SK-N-SH (cell line): ENCODE measurements around the gene MZT1. TPM values are rescaled to one million over a fixed set of nuclear protein-coding genes. Genes with fewer than 3 reads are reported as not detected.
A peak's percentile ranks its signal among the peaks of the same experiment; 100 is the strongest.

Source experiments
- CTCF ChIA-PET: fragments of 300-600, 350-600 bp; formaldehyde crosslinking; extraction: SDS; loops from one replicate; lab custom pipeline; 2021; lab: Yijun Ruan, JAX
- POLR2A ChIA-PET: fragments of 350-600 bp; sonication (Branson Sonifier 250); formaldehyde crosslinking; extraction: SDS; loops from one replicate; lab custom pipeline; 2020; ENCODE audit warnings: antibody characterized with exemption, inconsistent platforms; lab: Yijun Ruan, JAX
- DNase-seq: peaks from one replicate; pipeline ENCODE4 v3.0.0; 2012
- H2AFZ ChIP-seq: fragments of 200-600 bp; sonication (generic); 2 replicates; pipeline ENCODE4 v1.8.1; 2016; ENCODE audit warnings: antibody characterized with exemption, mild to moderate bottlenecking, low read depth
- H3F3A ChIP-seq: fragments of 200-600 bp; sonication (generic); replicated peaks from 2 replicates; pipeline ENCODE3; 2016; ENCODE audit warnings: antibody characterized with exemption, mild to moderate bottlenecking; ENCODE audit not compliant: insufficient read depth
- H3K27ac ChIP-seq, 2 experiments: fragments of 200-500 bp in 1 of 2; fragments of 200-600 bp in 1 of 2; sonication (Bioruptor generic) in 1 of 2; sonication (generic), shearing (Covaris generic) in 1 of 2; 2 replicates each; pipeline versions ENCODE4 v1.5.1 to v1.6.1; 2014 to 2016; ENCODE audit warnings: low read depth in 2 of 2, inconsistent platforms in 1 of 2, low read length in 1 of 2, mild to moderate bottlenecking in 1 of 2, mixed read lengths in 1 of 2
- H3K27me3 ChIP-seq: fragments of 200-600 bp; sonication (generic), shearing (Covaris generic); 2 replicates; pipeline ENCODE4 v1.6.1; 2016; ENCODE audit warnings: mixed run types; ENCODE audit not compliant: insufficient read depth
- H3K36me3 ChIP-seq, 2 experiments: fragments of 200-500 bp in 1 of 2; fragments of 200-600 bp in 1 of 2; sonication (Bioruptor generic) in 1 of 2; sonication (generic) in 1 of 2; replicated peaks in 1 of 2; 2 replicates each; pipeline versions ENCODE3 to v1.5.1; 2014 to 2016; ENCODE audit warnings: low read length in 1 of 2, mild to moderate bottlenecking in 1 of 2; ENCODE audit not compliant: insufficient read depth in 2 of 2, control insufficient read depth in 1 of 2
- H3K4me1 ChIP-seq, 2 experiments: fragments of 200-500 bp in 1 of 2; fragments of 200-600 bp in 1 of 2; sonication (Bioruptor generic) in 1 of 2; sonication (generic), shearing (Covaris generic) in 1 of 2; 2 replicates each; pipeline versions ENCODE4 v1.5.1 to v1.6.1; 2014 to 2016; ENCODE audit warnings: low read depth in 1 of 2, low read length in 1 of 2, mixed run types in 1 of 2; ENCODE audit not compliant: insufficient read depth in 2 of 2, control insufficient read depth in 1 of 2
- H3K4me2 ChIP-seq: fragments of 200-600 bp; sonication (generic), shearing (Covaris generic); 2 replicates; pipeline ENCODE4 v1.6.1; 2017; ENCODE audit warnings: mixed run types
- H3K4me3 ChIP-seq, 2 experiments: fragments of 200-500 bp in 1 of 2; fragments of 200-600 bp in 1 of 2; sonication (Bioruptor generic) in 1 of 2; sonication (generic), shearing (Covaris generic) in 1 of 2; 2 replicates each; pipeline versions ENCODE4 v1.5.1 to v1.8.1; 2014 to 2016; ENCODE audit warnings: low read depth in 2 of 2, inconsistent platforms in 1 of 2, low read length in 1 of 2, mild to moderate bottlenecking in 1 of 2, mixed read lengths in 1 of 2, moderate library complexity in 1 of 2
- H3K79me2 ChIP-seq: fragments of 200-600 bp; sonication (generic); 2 replicates; pipeline ENCODE4 v1.8.1; 2017; ENCODE audit warnings: mild to moderate bottlenecking; ENCODE audit not compliant: insufficient read depth
- H3K9ac ChIP-seq: fragments of 200-600 bp; sonication (generic); 2 replicates; pipeline ENCODE4 v1.6.1; 2017; ENCODE audit warnings: mixed run types
- H3K9me2 ChIP-seq: fragments of 200-600 bp; sonication (generic); 2 replicates; pipeline ENCODE4 v1.6.1; 2017; ENCODE audit warnings: mixed run types
- H3K9me3 ChIP-seq: fragments of 200-600 bp; sonication (generic); 2 replicates; pipeline ENCODE4 v1.6.1; 2017; ENCODE audit warnings: mixed run types, mild to moderate bottlenecking, moderate library complexity
- H4K20me1 ChIP-seq: fragments of 200-600 bp; sonication (generic); 2 replicates; pipeline ENCODE4 v1.6.1; 2017; ENCODE audit warnings: mild to moderate bottlenecking, mixed run types; ENCODE audit not compliant: insufficient read depth
- ELF1 ChIP-seq: IDR thresholded peaks from 2 replicates; pipeline ENCODE4 v1.4.0; 2012
- EP300 ChIP-seq, 2 experiments: IDR thresholded peaks; 2 replicates each; pipeline versions ENCODE4 v1.4.0 to v1.6.1; 2012; ENCODE audit warnings: borderline replicate concordance in 1 of 2, low read depth in 1 of 2, low read length in 1 of 2
- EZH2phosphoT487 ChIP-seq: fragments of 200-600 bp; sonication (generic); IDR thresholded peaks from 2 replicates; pipeline ENCODE4 v1.6.1; 2017; ENCODE audit warnings: low read depth, mixed run types, mild to moderate bottlenecking, antibody characterized with exemption, moderate library complexity, borderline replicate concordance
- FOSL2 ChIP-seq: IDR thresholded peaks from 2 replicates; pipeline ENCODE4 v1.4.0; 2012; ENCODE audit warnings: low read depth, mild to moderate bottlenecking, moderate library complexity, borderline replicate concordance
- FOXJ3 ChIP-seq: sonication (generic); formaldehyde crosslinking; IDR thresholded peaks from 2 replicates; pipeline ENCODE4 v1.5.1; 2020; ENCODE audit warnings: mild to moderate bottlenecking, missing genetic modification reagents
- IRF3 ChIP-seq: fragments of 150-350 bp; IDR thresholded peaks from 2 replicates; pipeline ENCODE4 v1.6.1; 2016; ENCODE audit warnings: mild to moderate bottlenecking, low read depth, low read length
- JUND ChIP-seq: IDR thresholded peaks from 2 replicates; pipeline ENCODE4 v1.4.0; 2012
- MAX ChIP-seq: IDR thresholded peaks from 2 replicates; pipeline ENCODE4 v1.4.0; 2012; ENCODE audit warnings: low read depth
- MEF2A ChIP-seq: IDR thresholded peaks from 2 replicates; pipeline ENCODE4 v1.4.0; 2012; ENCODE audit warnings: low read depth, borderline replicate concordance
- MXI1 ChIP-seq: IDR thresholded peaks from 2 replicates; pipeline ENCODE4 v1.6.1; 2012; ENCODE audit warnings: mild to moderate bottlenecking, low read depth, low read length, improper control_type of control experiment
- NFIC ChIP-seq: IDR thresholded peaks from 2 replicates; pipeline ENCODE4 v1.4.0; 2012; ENCODE audit warnings: borderline replicate concordance
- SIN3A ChIP-seq: IDR thresholded peaks from 2 replicates; pipeline ENCODE4 v1.6.1; 2012; ENCODE audit warnings: low read depth, mild to moderate bottlenecking, low read length, moderate library complexity, borderline replicate concordance
- TAF1 ChIP-seq: IDR thresholded peaks from 2 replicates; pipeline ENCODE4 v1.6.1; 2012; ENCODE audit warnings: low read depth, mild to moderate bottlenecking, low read length, moderate library complexity, borderline replicate concordance
- whole genome bisulfite sequencing: methylation state at CpG from one replicate; pipeline ENCODE4 v1.1.6; 2017; ENCODE audit warnings: low lambda C conversion rate; 5-methylcytosine and 5-hydroxymethylcytosine counted together
- polyA plus RNA-seq, 3 experiments: library from polyadenylated mRNA; depleted of rRNA; stranded (reverse); fragments of >200 nt; gene quantifications; 2 replicates each; pipeline ENCODE4 v1.2.3, GENCODE V29; 2012

MZT1 gene
- polyA plus RNA-seq, 1 of the 3 experiments (the other 2 are of a cell fraction), result 8.2 TPM

GRCh38 chr13:72757792-72758535 lies 30.5 kb upstream of the MZT1 start:
- no peak overlapping the region for H3K9ac ChIP-seq
- no peaks in the 10 kb centered on the region for H3K9me3 ChIP-seq
- TF ChIP-seq MXI1 (no peak), EP300 (IDR thresholded peaks at IDR 0.05; ENCODE audit: borderline replicate concordance in 1 of 2, low read depth in 1 of 2, low read length in 1 of 2) (no peak), FOXJ3 (no peak), ELF1 (no peak), TAF1 (no peak), MAX (no peak), NFIC (no peak), IRF3 (no peak), EZH2phosphoT487 (no peak)
- peaks cover 14% of the 10 kb centered on the region for H3K79me2 ChIP-seq
- no peak overlapping the region for H3K4me3 ChIP-seq
- WGBS, result 74% methylated on average over 4 of the region's 4 CpGs
- H2AFZ ChIP-seq, result no peak overlapping the region
- no peaks in the 10 kb centered on the region for H3K4me1 ChIP-seq
- H3K9me2 ChIP-seq, result no peaks in the 10 kb centered on the region
- no peak overlapping the region for H3K27ac ChIP-seq
- no peaks in the 10 kb centered on the region for H3K27me3 ChIP-seq
- no peak overlapping the region for H3K4me2 ChIP-seq
- DNase-seq, result no peak
- no peaks in the 10 kb centered on the region for H4K20me1 ChIP-seq
- H3K36me3 ChIP-seq, result peaks cover 78 to 86% of the 10 kb centered on the region in 2 experiments
- ChIA-PET POLR2A (no interaction called here), CTCF (interaction anchor here (0.8 kb wide), 1 partner anchor 14 kb away, joined by 3 read pairs; no protein-coding TSS in a partner anchor)
- peaks cover 34% of the 10 kb centered on the region for H3F3A ChIP-seq

GRCh38 chr13:72754111-72754510 lies 26.7 kb upstream of the MZT1 start:
- Histone ChIP-seq H2AFZ (no peak overlapping the region), H3K27me3 (no peaks in the 10 kb centered on the region), H3K4me3 (no peak overlapping the region), H3K4me1 (no peaks in the 10 kb centered on the region), H3K79me2 (peaks cover 43% of the 10 kb centered on the region), H3K9ac (no peak overlapping the region), H3K27ac (peak overlapping the region in 1 of 2 experiments; percentile 12; a peak in 1 of 4 replicates), H3F3A (peaks cover 16% of the 10 kb centered on the region), H3K36me3 (peaks cover 73 to 77% of the 10 kb centered on the region in 2 experiments), H3K9me3 (no peaks in the 10 kb centered on the region), H3K9me2 (no peaks in the 10 kb centered on the region), H4K20me1 (no peaks in the 10 kb centered on the region), H3K4me2 (no peak overlapping the region)
- TF ChIP-seq JUND (no peak), FOSL2 (no peak), SIN3A (no peak), FOXJ3 (no peak), NFIC (no peak), MXI1 (no peak), MEF2A (no peak)
- no peak for DNase-seq
- POLR2A ChIA-PET, result no interaction called here
- 85% methylated on average over 6 of the region's 6 CpGs for WGBS
- CTCF ChIA-PET, result no interaction called here
